Stimulated activated CD8-positive, alpha-beta memory T cell treated with anti-CD3 and anti-CD28 coated beads, Interleukin-7, amount 100 ng/mL, for 1 hour (primary cell): ENCODE data around the gene CALD1.

ENCODE experiments used
- DNase-seq, 2 donors: peaks; one replicate each; pipeline ENCODE4 v3.0.0-alpha.2; 2020; ENCODE audit warnings: low read depth in 2 of 2

Gene CALD1

GRCh38 chr7:134778941-134779740 lies at the start of gene CALD1:
Gene CALD1, plus strand, starts transcription at chr7:134779634. Its CDS starts 88,100 bp downstream, at chr7:134867734.
- DNase-seq = no peak

DNA sequence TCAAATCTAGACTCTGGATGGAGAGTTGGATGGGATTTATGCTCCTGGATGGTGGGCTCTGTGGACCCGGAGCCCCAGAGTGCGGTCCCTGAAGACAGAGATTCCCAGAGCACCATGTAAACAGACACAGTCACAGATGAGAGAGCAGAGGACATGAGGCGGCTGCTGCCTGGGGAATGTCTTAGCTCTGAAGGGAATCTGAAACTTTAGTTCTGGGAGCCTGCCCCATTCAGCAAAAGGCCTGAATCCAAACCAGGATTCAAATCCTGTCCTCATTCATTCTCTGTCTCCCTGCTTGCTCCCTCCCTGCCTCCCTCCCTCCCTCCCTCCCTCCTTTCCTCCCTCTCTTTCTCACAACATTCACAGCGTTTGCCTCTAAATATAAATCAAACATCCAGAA lies 49.5 kb upstream of the CALD1 start:
- DNase-seq = no peak

GRCh38 chr7:134730411-134730829 lies 49.0 kb upstream of the CALD1 start:
- DNase-seq = no peak

DNA sequence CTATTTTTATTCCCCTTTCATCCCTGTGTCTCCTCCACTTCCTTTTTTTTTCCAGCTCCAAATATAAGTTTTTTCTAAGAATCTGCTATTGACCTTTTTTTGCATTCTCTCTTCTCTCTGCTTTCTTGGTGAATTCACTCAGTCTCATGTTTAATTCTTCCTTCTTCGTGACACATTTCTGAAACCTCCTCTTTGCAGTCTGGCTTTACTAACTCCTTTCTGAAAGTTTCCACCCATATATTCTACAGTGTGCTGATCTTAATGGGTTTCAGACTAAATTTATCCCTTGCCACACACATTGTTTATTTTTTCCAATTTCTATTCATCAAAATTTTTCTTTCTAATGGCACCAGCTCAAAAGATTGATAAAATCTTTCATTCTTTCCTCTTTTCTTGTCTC lies 47.8 kb upstream of the CALD1 start:
- no peak for DNase-seq

GRCh38 chr7:134732728-134733127 lies 46.7 kb upstream of the CALD1 start:
- DNase-seq = no peak

DNA sequence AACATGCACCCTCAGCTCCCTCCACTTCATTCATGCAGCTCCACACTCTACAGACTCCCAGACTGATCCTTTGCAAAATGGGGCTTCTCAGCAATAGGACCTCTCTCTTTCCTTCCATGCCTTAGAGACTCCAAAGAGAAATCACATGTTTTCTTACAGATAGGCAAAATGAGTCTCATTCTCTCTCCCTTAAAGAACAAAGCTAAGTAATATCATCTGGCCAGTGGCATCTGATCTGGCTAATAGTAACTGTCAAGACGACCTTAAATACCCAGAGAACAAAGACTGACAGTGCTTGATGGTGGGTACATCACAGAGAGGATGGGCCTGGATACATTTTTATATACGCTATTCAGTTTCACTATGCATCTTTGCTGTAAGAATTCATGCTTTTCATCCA lies 43.1 kb upstream of the CALD1 start:
- DNase-seq = no peak

DNA sequence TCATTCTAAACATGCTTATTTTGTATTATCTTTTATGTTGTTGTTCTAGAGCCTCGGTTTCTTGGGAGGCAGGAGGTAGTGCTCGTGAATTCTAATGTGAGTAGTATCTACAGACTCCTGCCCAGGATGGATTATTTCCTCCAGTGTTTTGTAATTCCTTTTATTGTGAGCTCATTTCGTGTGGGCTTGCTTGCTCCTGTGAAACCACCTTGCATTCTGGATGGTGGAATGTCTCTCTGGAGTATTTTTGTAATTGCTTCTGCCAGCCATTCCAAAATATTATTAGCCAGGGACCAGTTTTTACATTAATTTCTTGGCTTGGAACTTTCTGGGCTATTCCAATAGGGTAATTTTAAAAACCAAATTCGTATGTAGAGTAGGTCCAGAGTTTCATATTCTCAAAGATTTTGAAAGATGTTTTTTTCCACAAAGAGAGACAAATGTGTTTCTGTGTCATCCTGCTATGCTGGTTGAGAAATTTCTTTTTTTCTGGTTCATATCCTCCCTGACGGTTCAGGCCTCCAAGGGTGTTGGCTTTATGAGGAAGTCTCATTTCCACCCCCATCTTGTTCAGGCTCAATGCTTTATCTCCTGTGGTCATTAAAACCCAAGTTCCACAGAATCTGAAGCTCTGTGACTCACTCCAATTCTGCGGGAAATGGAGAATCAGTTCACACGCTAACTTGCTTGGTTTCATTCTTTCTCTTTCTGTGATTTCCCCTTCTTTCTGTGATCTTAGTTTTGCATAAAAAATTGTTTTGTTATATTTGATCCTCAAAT lies 41.7 kb upstream of the CALD1 start:
- DNase-seq = no peak

DNA sequence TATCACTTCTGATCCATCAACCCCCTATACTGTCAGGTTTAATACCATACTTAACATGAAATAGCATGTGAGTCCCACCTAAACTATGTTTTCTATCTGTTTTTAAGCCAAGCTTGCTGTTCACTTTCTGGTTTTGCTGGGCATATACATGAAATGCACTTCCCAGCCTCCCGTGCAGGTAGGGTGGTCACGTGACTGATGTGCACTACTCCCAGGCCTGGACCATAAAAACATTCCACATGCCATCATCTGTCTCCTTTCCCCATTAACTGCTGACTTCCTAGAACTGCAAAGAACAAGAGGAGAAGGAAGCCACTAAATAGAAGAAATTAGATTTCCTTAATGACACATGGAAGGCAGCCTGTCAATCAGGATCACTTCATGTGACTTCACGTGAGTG lies 40.1 kb upstream of the CALD1 start:
- no peak for DNase-seq

DNA sequence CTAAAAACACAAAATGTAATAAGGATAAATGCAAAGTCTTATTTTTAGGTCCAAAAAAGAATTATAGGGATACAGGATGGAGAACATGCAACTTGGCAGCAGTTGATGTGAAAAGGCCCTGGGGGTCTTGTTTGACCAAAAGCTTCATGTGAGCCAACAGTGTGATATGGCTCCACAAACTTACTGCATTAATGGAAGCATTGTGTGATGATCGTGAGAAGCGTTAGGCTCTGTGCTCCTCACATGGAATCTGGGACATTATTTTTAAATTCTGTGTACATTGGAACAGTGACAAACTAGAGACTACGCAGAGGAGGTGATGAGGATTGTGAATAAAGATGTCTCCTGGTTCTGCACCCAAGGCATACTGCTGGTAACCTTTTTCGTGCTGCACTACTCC lies 39.1 kb upstream of the CALD1 start:
- no peak for DNase-seq

- DNase-seq = no peak
These were observed 37.4 kb upstream of the CALD1 start for GRCh38 chr7:134741907-134742635.

GRCh38 chr7:134742688-134743350 lies 36.6 kb upstream of the CALD1 start:
- no peak for DNase-seq

- no peak for DNase-seq
These were observed 34.9 kb upstream of the CALD1 start for GRCh38 chr7:134744569-134744968.

DNA sequence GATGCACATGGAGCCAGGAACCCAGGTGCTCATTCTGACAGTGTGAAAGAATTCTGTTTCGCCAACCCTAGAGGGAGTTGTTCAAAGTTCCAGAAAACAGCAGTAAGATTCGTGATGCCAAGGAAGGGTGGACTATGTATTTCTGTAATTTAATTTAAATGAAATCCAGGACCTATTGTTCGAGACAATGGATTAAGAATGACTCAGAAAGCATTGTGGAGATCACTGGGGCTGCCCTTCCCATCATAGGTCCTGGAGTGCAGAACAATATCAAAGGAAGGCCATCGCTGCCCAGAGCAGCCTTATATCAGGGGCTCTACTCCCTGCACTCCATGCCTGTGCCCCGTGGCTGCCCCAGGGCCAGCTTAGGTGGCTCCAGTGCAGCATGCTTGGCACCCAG lies 32.1 kb upstream of the CALD1 start:
- DNase-seq = no peak

- peak; percentile 18 to 46 for DNase-seq
These were observed 29.1 kb upstream of the CALD1 start for GRCh38 chr7:134750083-134751062.

DNA sequence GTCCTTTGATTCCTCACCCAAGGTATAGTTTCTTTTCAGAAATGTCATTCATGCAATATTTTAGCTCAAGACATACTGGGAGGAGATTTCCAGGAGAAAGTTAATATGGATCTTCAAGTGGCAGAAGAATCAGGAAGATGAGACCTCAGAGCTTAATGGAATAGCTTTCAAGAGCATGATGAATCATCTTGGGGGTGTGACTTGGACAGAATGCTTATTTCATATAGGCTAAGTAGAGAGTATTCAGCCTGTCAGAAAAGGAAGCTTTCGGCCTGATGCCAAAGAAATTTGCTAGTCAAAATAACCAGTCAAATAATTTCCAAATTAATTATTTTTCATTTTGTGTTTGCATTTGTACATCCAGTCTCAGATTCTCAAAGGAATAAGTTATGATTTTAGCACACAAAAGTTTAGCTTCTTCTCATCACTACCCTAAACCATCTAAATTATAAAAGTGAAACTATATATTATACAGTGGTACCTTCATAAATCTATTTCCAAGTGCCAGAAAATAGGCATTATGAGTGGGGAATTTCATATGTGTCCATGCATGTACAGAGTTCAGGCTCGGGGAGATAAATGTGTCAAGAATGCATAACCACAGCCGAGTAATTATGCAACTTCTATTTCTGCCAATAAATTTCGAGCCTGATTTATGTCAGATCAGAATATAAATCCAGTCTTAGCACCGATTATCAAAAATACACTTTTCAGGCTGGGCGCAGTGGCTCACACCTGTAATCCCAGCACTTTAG lies 27.3 kb upstream of the CALD1 start:
- no peak for DNase-seq

DNA sequence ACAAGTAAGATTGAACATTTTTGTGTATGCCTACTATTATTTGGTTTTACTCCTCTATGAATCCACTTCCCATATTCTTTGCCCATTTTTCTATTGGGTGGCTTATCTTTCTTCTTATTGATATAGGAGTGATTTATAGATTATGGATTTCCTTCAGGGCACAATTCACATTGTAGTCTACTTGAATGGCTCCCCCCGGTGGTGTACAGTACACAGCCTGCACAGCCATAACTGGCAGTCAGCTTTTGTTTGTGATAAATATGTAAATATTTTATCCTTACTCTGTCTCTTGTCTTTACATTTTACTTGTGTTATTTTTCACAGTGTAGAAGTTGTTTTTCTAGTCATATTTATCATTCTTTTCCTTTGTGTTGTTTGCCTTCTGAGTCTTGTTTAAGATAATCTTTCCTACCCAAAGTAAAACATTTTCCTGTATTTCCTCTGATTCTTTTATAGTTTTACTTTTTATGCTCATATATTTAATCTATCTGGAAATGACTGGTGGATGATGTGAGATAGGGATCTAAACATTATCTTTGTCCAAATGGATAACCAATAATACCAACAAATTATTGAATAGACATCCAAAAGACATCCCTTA lies 23.9 kb upstream of the CALD1 start:
- DNase-seq = peak in 1 of 2 donors; percentile 3

DNA sequence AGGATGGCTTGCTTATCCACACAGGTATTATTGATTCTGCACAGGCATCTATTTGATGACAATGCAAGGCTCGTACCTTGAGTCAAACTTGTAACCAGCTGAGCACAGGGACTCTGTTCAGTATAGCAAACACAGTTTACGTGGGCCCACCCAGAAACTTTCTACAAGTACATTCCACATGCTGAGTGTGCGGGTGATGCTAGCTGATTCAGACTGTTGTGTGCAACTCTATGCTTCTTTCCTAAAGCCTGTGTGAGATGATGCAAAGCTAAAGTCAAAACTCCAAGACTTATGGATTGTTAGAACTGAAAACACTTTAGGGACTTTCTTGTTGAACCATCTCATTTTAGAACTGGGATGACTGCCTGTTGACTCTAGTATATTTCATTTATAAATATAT lies 21.5 kb upstream of the CALD1 start:
- DNase-seq = no peak

DNA sequence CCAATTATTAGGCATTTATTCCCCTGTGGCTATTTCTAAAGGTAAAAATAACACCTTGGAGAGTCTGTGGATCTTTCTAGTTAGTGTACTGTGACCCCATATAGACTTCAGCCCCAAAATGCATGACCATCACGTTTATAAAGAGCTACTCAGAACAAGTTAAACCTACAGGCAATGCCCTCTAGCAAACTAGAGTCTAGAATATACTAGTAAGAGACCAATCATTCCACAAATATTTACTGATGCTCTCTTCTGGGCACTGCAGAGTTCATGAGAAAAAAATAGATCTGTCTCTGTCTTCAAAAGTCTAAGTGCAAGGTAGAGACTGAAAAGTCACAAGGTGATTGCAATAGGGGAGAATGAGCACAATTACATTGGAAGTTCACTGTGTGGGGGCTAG lies 20.5 kb upstream of the CALD1 start:
- DNase-seq = no peak

DNA sequence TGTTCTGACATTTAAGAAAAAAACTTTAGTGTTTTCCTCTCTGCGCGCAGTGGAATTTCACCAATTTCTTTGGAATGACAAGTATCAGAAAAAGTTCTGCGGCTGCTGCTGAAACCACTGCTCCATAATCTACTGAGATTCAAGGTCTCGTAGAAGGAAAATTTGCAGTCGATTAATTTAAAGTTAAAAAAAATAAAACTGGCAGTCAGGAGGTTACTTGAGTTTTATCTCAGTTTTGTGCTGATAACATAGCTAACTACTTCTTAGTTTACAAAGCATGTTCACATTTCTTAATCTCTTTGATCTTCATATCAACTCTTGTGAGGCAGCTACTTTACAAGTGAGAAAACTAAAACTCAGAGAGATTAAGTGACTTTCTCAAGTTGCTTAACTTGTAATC lies 18.2 kb upstream of the CALD1 start:
- no peak for DNase-seq

- DNase-seq = no peak
These were observed 15.5 kb upstream of the CALD1 start for GRCh38 chr7:134763960-134764359.
